ENCODE measurements around the gene PTPRU. TPM values are rescaled to one million over a fixed set of nuclear protein-coding genes. Genes with fewer than 3 reads are reported as not detected.

Gene PTPRU
- total RNA-seq, 2 experiments from 2014 or later: 0.37 to 0.89 TPM

GRCh38 chr1:29346576-29346975, 110.3 kb downstream of the PTPRU start:
- ChIA-PET POLR2A (no interaction called here), CTCF (no interaction called here)
- Mint-ChIP-seq H3K4me1 (no peaks in the 10 kb centered on the region), H3K27me3 (peaks cover 24% of the 10 kb centered on the region), H3K9me3 (ENCODE audit: low read depth) (no peaks in the 10 kb centered on the region), H3K4me3 (no peak overlapping the region), H3K36me3 (ENCODE audit: low read depth) (no peaks in the 10 kb centered on the region), H3K27ac (no peak overlapping the region)
- ATAC-seq: no peak
- no peak for DNase-seq
- intact Hi-C loops (cut with DNase I, micrococcal nuclease): no loop called here

- POLR2A ChIA-PET: no interaction called here
- no peaks in the 10 kb centered on the region for H3K36me3 Mint-ChIP-seq (ENCODE audit: low read depth)
- H3K27me3 Mint-ChIP-seq: peaks cover 16% of the 10 kb centered on the region
- DNase-seq (no peak), ATAC-seq (no peak)
- H3K27ac Mint-ChIP-seq: no peak overlapping the region
- H3K4me1 Mint-ChIP-seq: peaks cover 2% of the 10 kb centered on the region
- no peaks in the 10 kb centered on the region for H3K9me3 Mint-ChIP-seq (ENCODE audit: low read depth)
- intact Hi-C loops (cut with DNase I, micrococcal nuclease): no loop called here
- no peak overlapping the region for H3K4me3 Mint-ChIP-seq
- CTCF ChIA-PET: no interaction called here
Observed at GRCh38 chr1:29349871-29350491, 113.7 kb downstream of the PTPRU start.

- Mint-ChIP-seq H3K9me3 (ENCODE audit: low read depth) (no peaks in the 10 kb centered on the region), H3K36me3 (ENCODE audit: low read depth) (no peaks in the 10 kb centered on the region), H3K27ac (no peak overlapping the region), H3K4me3 (no peak overlapping the region), H3K4me1 (peaks cover 5% of the 10 kb centered on the region), H3K27me3 (peaks cover 20% of the 10 kb centered on the region)
- ChIA-PET POLR2A (no interaction called here), CTCF (interaction anchor here (0.6 kb wide), 2 partner anchors 128 to 879 kb away, joined by 3 to 4 read pairs; no protein-coding TSS in a partner anchor)
- intact Hi-C loops (cut with DNase I, micrococcal nuclease): no loop called here
- DNase-seq: no peak
- ATAC-seq: no peak
Observed at GRCh38 chr1:29352719-29353420, 116.5 kb downstream of the PTPRU start.

- peaks cover 22% of the 10 kb centered on the region for H3K27me3 Mint-ChIP-seq
- H3K27ac Mint-ChIP-seq: no peak overlapping the region
- CTCF ChIA-PET: interaction anchor here (0.7 kb wide), 1 partner anchor 174 kb away, joined by 5 read pairs; no protein-coding TSS in a partner anchor
Observed at GRCh38 chr1:29354511-29355098, 118.3 kb downstream of the PTPRU start.

GRCh38 chr1:29355375-29355774, 119.1 kb downstream of the PTPRU start:
- ChIA-PET POLR2A (no interaction called here), CTCF (no interaction called here)
- no peak overlapping the region for H3K4me3 Mint-ChIP-seq
- intact Hi-C loops (cut with DNase I, micrococcal nuclease): no loop called here
- H3K36me3 Mint-ChIP-seq (ENCODE audit: low read depth): no peaks in the 10 kb centered on the region
- peaks cover 25% of the 10 kb centered on the region for H3K27me3 Mint-ChIP-seq
- no peaks in the 10 kb centered on the region for H3K9me3 Mint-ChIP-seq (ENCODE audit: low read depth)
- H3K4me1 Mint-ChIP-seq: peaks cover 5% of the 10 kb centered on the region
- ATAC-seq (peak; percentile 49), DNase-seq (peak; percentile 21)
- H3K27ac Mint-ChIP-seq: no peak overlapping the region

More at GRCh38 chr1:29354511-29355098, 118.3 kb downstream of the PTPRU start:
- Mint-ChIP-seq H3K4me3 (no peak overlapping the region), H3K4me1 (peaks cover 5% of the 10 kb centered on the region), H3K36me3 (ENCODE audit: low read depth) (no peaks in the 10 kb centered on the region), H3K9me3 (ENCODE audit: low read depth) (no peaks in the 10 kb centered on the region)
- POLR2A ChIA-PET: no interaction called here
- intact Hi-C loops (cut with DNase I, micrococcal nuclease): no loop called here
- ATAC-seq (no peak), DNase-seq (peak; percentile 12)

- Mint-ChIP-seq H3K9me3 (ENCODE audit: low read depth) (no peaks in the 10 kb centered on the region), H3K4me3 (no peak overlapping the region), H3K27ac (no peak overlapping the region), H3K36me3 (ENCODE audit: low read depth) (no peaks in the 10 kb centered on the region), H3K27me3 (peaks cover 22% of the 10 kb centered on the region), H3K4me1 (peaks cover 5% of the 10 kb centered on the region)
- ChIA-PET POLR2A (no interaction called here), CTCF (no interaction called here)
- ATAC-seq: peak; percentile 58
- peak; percentile 30 for DNase-seq
- intact Hi-C loops (cut with DNase I, micrococcal nuclease): no loop called here
Observed at GRCh38 chr1:29356663-29357062, 120.3 kb downstream of the PTPRU start.

- peaks cover 5% of the 10 kb centered on the region for H3K4me1 Mint-ChIP-seq
- CTCF ChIA-PET: no interaction called here
- no peak overlapping the region for H3K27ac Mint-ChIP-seq
Observed at GRCh38 chr1:29357452-29357851, 121.1 kb downstream of the PTPRU start.

GRCh38 chr1:29358183-29358582, 121.9 kb downstream of the PTPRU start:
- ATAC-seq (no peak), DNase-seq (no peak)
- H3K4me3 Mint-ChIP-seq: no peak overlapping the region
- peaks cover 5% of the 10 kb centered on the region for H3K4me1 Mint-ChIP-seq
- no peaks in the 10 kb centered on the region for H3K36me3 Mint-ChIP-seq (ENCODE audit: low read depth)
- intact Hi-C loops (cut with DNase I, micrococcal nuclease): no loop called here
- no peaks in the 10 kb centered on the region for H3K9me3 Mint-ChIP-seq (ENCODE audit: low read depth)
- ChIA-PET POLR2A (no interaction called here), CTCF (no interaction called here)
- no peak overlapping the region for H3K27ac Mint-ChIP-seq
- peaks cover 22% of the 10 kb centered on the region for H3K27me3 Mint-ChIP-seq

More at GRCh38 chr1:29357452-29357851, 121.1 kb downstream of the PTPRU start:
- intact Hi-C loops (cut with DNase I, micrococcal nuclease): no loop called here
- Mint-ChIP-seq H3K27me3 (peaks cover 22% of the 10 kb centered on the region), H3K36me3 (ENCODE audit: low read depth) (no peaks in the 10 kb centered on the region), H3K4me3 (no peak overlapping the region), H3K9me3 (ENCODE audit: low read depth) (no peaks in the 10 kb centered on the region)
- DNase-seq (no peak), ATAC-seq (no peak)
- POLR2A ChIA-PET: no interaction called here

GRCh38 chr1:29360768-29361167, 124.4 kb downstream of the PTPRU start:
- ATAC-seq: no peak
- Mint-ChIP-seq H3K36me3 (ENCODE audit: low read depth) (no peaks in the 10 kb centered on the region), H3K27ac (no peak overlapping the region), H3K27me3 (peaks cover 19% of the 10 kb centered on the region), H3K4me3 (no peak overlapping the region), H3K4me1 (no peaks in the 10 kb centered on the region), H3K9me3 (ENCODE audit: low read depth) (no peaks in the 10 kb centered on the region)
- CTCF ChIA-PET: interaction anchor here (0.7 kb wide), 1 partner anchor 881 kb away, joined by 3 read pairs; no protein-coding TSS in a partner anchor
- no peak for DNase-seq
- intact Hi-C loops (cut with DNase I, micrococcal nuclease): no loop called here
- POLR2A ChIA-PET: no interaction called here

GRCh38 chr1:29361686-29362085, 125.4 kb downstream of the PTPRU start:
- DNase-seq (no peak), ATAC-seq (no peak)
- H3K4me1 Mint-ChIP-seq: no peaks in the 10 kb centered on the region
- no peak overlapping the region for H3K4me3 Mint-ChIP-seq
- H3K9me3 Mint-ChIP-seq (ENCODE audit: low read depth): no peaks in the 10 kb centered on the region
- H3K27me3 Mint-ChIP-seq: peaks cover 13% of the 10 kb centered on the region
- H3K27ac Mint-ChIP-seq: no peak overlapping the region
- ChIA-PET POLR2A (no interaction called here), CTCF (no interaction called here)
- H3K36me3 Mint-ChIP-seq (ENCODE audit: low read depth): no peaks in the 10 kb centered on the region
- intact Hi-C loops (cut with DNase I, micrococcal nuclease): no loop called here

GRCh38 chr1:29362116-29362515, 125.8 kb downstream of the PTPRU start:
- Mint-ChIP-seq H3K27ac (no peak overlapping the region), H3K9me3 (ENCODE audit: low read depth) (no peaks in the 10 kb centered on the region), H3K36me3 (ENCODE audit: low read depth) (no peaks in the 10 kb centered on the region), H3K4me1 (no peaks in the 10 kb centered on the region), H3K4me3 (no peak overlapping the region), H3K27me3 (peaks cover 13% of the 10 kb centered on the region)
- ATAC-seq (no peak), DNase-seq (no peak)
- POLR2A ChIA-PET: no interaction called here
- CTCF ChIA-PET: interaction anchor here (0.6 kb wide), 1 partner anchor 82 kb away, joined by 3 read pairs; no protein-coding TSS in a partner anchor
- intact Hi-C loops (cut with DNase I, micrococcal nuclease): no loop called here

- intact Hi-C loops (cut with DNase I, micrococcal nuclease): no loop called here
- ChIA-PET POLR2A (no interaction called here), CTCF (interaction anchor here (0.6 kb wide), 2 partner anchors 12 to 82 kb away, joined by 3 read pairs; no protein-coding TSS in a partner anchor)
- peaks cover 11% of the 10 kb centered on the region for H3K27me3 Mint-ChIP-seq
- H3K9me3 Mint-ChIP-seq (ENCODE audit: low read depth): no peaks in the 10 kb centered on the region
- DNase-seq (no peak), ATAC-seq (no peak)
- no peak overlapping the region for H3K4me3 Mint-ChIP-seq
- H3K27ac Mint-ChIP-seq: no peak overlapping the region
- H3K4me1 Mint-ChIP-seq: no peaks in the 10 kb centered on the region
- no peaks in the 10 kb centered on the region for H3K36me3 Mint-ChIP-seq (ENCODE audit: low read depth)
Observed at GRCh38 chr1:29362764-29363163, 126.4 kb downstream of the PTPRU start.
